Measurements from ENCODE around the gene KCNG4.

KCNG4 gene

GRCh38 chr16:84262939-84263338 lies 23.1 kb upstream of the KCNG4 start:
- no peak for DNase-seq (ENCODE audit: low spot score)

DNA sequence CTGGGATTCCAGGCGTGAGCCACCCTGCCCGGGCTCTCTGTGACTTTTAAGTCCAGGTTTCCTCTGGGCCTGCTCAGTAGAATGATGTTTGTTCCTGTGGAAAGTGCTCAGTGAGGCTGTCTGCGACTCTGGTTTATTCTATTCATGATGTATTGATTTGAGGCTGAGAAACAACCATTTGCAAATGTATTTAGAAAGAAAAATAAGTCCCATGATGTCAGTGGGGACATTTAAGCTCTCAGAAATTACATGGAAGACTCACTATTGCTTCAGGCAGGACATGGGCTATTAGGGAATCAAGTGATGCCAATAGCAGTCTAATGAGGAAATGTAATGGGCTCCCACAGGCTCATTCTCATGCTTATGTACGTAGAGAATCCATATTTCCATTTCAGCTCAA lies 22.2 kb upstream of the KCNG4 start:
- DNase-seq (ENCODE audit: low spot score), result no peak

DNA sequence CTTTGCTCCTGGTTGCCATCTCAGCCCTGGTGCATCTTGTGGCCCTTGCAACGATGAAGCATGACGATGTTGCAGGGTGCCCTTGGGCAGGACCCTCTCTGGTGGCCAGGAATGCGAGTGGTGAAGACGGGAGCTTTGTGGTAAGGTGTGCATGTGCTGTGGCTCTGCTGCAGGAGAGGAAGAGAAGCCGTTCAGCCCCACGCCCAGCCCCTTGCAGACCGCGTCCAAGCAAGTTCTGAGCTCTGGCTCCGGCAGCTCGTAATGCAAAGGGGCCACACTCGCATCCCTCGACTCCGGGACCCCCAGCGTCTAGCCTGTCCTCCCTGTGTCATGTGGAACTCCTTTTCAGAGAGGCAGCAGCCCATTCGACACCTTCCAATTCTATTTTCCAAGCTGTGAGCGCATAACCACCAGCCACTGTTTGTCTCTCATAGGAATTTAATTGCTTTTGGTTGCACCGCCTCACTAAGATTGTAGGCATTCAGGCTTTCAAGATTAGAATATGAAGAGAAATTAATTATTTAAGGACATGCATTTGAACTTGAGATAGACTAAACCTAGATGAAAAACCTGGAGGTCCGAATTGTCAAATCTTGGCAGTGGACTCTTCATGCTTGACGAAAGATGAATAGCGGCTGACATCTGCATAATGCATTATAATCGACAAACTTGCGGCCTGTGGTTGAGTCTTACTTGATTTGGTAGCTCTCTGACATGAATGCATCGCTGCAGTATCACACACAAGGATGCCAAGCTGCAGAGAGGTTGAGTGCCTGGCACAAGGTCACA lies 21.1 kb upstream of the KCNG4 start:
- DNase-seq (ENCODE audit: low spot score), result no peak

GRCh38 chr16:84259691-84260090 lies 19.9 kb upstream of the KCNG4 start:
- DNase-seq (ENCODE audit: low spot score), result no peak

DNA sequence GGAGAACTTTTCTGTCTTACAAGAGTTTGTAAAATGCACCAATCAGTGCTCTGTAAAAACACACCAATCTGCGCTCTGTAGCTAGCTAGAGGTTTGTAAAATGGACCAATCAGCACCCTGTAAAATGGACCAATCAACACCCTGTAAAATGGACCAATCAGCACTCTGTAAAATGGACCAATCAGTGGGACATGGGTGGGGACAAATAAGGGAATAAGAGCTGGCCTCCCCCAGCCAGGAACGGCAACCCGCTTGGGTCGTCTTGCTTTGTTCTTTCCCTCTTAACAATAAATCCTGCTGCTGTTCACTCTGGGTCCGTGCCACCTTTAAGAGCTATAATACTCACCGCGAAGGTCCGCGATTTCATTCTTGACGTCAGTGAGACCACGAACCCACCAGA lies 18.5 kb upstream of the KCNG4 start:
- DNase-seq (ENCODE audit: low spot score), result no peak

GRCh38 chr16:84255050-84255810 lies 15.4 kb upstream of the KCNG4 start:
- DNase-seq (ENCODE audit: low spot score), result no peak

DNA sequence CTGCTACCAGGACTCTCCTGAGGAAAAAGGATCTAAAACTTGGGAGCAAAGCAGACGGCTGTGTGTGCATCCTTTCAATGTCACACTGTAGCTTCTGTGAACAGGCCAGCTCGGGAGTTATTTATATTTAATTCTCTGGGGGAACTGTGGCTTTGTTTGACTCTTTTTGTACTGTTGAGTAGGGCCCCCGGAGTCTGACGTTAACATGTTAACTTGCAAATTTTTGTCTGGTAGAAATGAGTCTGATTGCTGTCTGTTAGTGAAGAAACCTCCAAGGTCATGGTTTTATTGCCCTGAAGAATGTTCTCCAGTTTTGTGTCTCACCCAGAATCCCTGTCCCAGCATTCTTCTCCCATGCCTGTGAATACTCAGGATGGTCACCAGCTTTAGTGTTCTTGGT lies 14.2 kb upstream of the KCNG4 start:
- DNase-seq (ENCODE audit: low spot score), result no peak

DNA sequence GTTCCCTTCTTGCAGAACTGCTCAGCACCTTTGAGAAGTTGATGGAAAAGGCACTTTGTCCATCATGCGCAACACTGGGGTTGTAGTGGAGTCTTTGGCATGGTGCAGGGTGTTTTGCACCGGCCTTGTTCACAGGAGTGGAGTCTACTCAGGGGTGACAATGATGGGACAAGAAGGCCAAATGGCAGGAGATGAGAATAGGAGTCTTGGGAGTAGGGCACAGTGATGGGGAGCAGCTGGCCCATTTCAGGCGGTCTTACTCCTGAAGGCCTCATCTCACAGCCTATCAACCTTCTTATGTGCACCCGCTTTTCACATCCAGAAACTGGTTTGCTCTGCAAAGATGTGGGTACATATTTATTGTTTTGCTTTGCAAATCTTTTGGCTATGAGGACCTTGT lies 13.4 kb upstream of the KCNG4 start:
- no peak for DNase-seq (ENCODE audit: low spot score)

DNA sequence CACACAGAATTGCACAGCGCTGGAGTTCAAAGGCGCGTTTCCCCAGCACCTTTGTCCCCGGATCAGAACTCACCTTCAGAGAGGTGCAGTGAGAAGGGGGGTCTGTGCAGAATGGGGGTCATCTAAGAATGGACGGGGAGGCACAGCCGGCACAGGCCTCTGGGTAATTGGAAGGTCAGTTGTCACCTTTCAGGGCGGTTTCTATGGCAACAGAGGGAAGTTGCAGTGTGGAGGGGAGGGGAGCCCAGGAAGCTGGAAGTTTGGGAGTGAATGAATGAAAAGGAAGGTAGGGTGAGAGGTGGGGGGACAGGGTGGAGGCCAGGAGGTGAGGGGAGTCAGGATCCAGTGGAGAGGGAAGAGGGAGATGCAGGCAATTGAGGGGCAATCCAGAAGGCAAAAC lies 12.4 kb upstream of the KCNG4 start:
- no peak for DNase-seq (ENCODE audit: low spot score)

- peak; percentile 47 for DNase-seq (ENCODE audit: low spot score)
These were observed 8.0 kb upstream of the KCNG4 start for GRCh38 chr16:84247844-84248243.

DNA sequence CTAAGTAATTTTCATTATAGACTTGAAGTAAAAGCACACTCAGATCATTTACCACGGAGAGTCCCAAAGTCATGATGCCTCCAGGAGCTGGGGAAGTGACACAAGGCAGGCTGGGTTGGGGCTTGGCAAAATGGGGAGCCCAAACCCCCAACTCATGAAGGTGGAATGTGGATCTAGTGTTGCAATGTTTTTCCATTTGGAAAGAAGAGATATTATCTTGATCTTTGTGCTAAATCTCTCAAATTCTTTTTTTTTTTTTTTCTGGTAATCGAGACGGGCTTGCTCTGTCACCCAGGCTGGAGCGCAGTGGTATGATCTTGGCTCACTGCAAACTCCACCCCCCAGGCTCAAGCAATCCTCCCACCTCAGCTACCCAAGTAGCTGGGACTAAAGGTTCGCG lies 7.5 kb upstream of the KCNG4 start:
- DNase-seq (ENCODE audit: low spot score), result no peak

GRCh38 chr16:84246679-84247077 lies 6.9 kb upstream of the KCNG4 start:
- DNase-seq (ENCODE audit: low spot score), result no peak

GRCh38 chr16:84245956-84246678 lies 6.3 kb upstream of the KCNG4 start:
- no peak for DNase-seq (ENCODE audit: low spot score)

DNA sequence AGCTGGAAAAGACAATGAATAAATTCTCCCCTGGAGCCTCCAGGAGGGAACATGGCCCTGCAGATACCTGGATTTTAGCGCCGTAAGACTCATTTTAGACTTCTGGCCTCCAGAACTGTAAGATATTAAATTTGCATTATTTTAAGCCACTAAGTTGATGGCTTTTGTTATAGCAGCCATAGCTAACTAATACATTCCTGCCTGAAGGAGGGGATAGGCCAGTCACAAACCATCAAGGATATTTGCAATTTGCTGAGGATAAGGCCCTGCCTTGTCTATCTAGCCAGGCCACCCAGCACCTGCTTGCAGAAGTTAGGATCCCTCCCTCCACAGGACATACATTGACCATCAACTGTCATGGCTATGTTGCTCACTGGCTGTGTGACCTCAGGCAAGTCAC lies 4.9 kb upstream of the KCNG4 start:
- no peak for DNase-seq (ENCODE audit: low spot score)

- DNase-seq (ENCODE audit: low spot score), result no peak
These were observed 3.9 kb upstream of the KCNG4 start for GRCh38 chr16:84243732-84244131.

- no peak for DNase-seq (ENCODE audit: low spot score)
These were observed 3.0 kb upstream of the KCNG4 start for GRCh38 chr16:84242839-84243238.

- no peak for DNase-seq (ENCODE audit: low spot score)
These were observed 2.0 kb upstream of the KCNG4 start for GRCh38 chr16:84241778-84242177.

GRCh38 chr16:84240455-84240854 lies 643 bp upstream of the KCNG4 start:
- DNase-seq (ENCODE audit: low spot score), result no peak

GRCh38 chr16:84239141-84239769 lies 557 bp downstream of the KCNG4 start:
- no peak for DNase-seq (ENCODE audit: low spot score)

DNA sequence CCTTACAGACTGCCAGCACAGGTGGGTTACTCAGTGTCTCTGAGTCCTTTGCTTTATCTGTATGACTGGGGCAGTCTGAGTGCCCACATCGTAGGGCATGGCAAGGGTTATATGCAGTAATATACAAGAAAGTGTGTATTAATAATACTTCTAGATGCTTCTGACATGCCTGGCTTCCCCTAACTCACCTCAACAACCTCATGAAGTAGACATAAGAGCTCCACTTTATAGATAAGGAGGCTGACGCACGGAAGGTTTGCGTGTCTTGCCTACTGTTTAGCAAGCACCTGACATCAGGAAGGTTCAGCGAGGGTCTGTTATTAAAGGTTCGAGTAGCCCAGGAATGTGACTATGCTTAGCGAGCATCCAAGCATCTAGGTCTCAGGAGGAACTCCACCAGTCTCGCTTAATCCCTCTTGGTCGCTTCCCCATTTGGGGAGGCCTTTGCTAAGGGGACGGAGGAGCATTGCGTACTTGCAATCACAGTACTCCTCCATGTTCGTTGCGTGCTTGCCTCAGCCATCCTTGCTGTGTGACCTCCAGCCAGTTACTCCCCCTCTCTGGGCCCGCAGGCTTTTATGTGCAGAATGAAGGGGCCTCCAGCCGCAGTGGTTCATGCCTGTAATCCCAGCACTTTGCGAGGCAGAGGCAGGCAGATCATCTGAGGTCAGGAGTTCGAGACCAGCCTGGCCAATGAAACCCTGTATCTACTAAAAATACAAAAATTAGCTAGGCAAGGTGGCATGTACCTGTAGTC lies 1.6 kb downstream of the KCNG4 start:
- no peak for DNase-seq (ENCODE audit: low spot score)

- DNase-seq (ENCODE audit: low spot score), result no peak
These were observed 3.1 kb downstream of the KCNG4 start for GRCh38 chr16:84236671-84237070.
